Colonic mucosa (tissue), 4 donors: ENCODE results near the gene ABHD15. TPM values are rescaled to one million over a fixed set of nuclear protein-coding genes. Genes with fewer than 3 reads are reported as not detected.

Experiments used
- DNase-seq: peaks from one replicate; pipeline ENCODE4 v3.0.0-alpha.2; 2020
- H3K27ac ChIP-seq: fragments of 200-600 bp; one replicate; pipeline ENCODE4 v1.8.0; 2021
- H3K27me3 ChIP-seq: fragments of 200-600 bp; one replicate; pipeline ENCODE4 v1.8.0; 2021
- H3K36me3 ChIP-seq: fragments of 200-600 bp; one replicate; pipeline ENCODE4 v1.8.0; 2021
- H3K4me1 ChIP-seq: fragments of 200-600 bp; one replicate; pipeline ENCODE4 v1.8.0; 2021; ENCODE audit warnings: mild to moderate bottlenecking
- H3K4me3 ChIP-seq: fragments of 200-600 bp; one replicate; pipeline ENCODE4 v1.8.0; 2021
- H3K9ac ChIP-seq, 2 donors: one replicate each; pipeline ENCODE4 v1.7.0; 2013; ENCODE audit warnings: control low read depth in 2 of 2, low read depth in 2 of 2, low read length in 2 of 2
- H3K9me3 ChIP-seq: fragments of 200-600 bp; one replicate; pipeline ENCODE4 v1.8.0; 2021
- intact Hi-C: fragments of 100-400 bp; cut with DNase I; formaldehyde crosslinking; loops from one replicate; pipeline ENCODE4 v1.14.1; 2022
- total RNA-seq, 2 donors: library from RNA; stranded (reverse); fragmentation: NEBNext Ultra II Directional in 1 of 2; extraction: Animal tissue kit (Norgen Biotek cat#: 25700) in 1 of 2; gene quantifications; one replicate each; pipeline ENCODE4 v1.2.1, GENCODE V29; 2021
- TF ChIP-seq, protein P1 (sequence below): fragments of 200-600 bp; IDR thresholded peaks from one replicate; pipeline ENCODE4 v1.8.0; 2022; ENCODE audit warnings: antibody characterized with exemption, mild to moderate bottlenecking
- donor health status: healthy.
- donor health status: DM: no; HTN: no; CAD: no.
- donor health status: DM: no; HTN: no; CAD: no.

ABHD15 gene
- total RNA-seq, 2 donors from 2014 or later = 17.2 to 20.7 TPM

DNA sequence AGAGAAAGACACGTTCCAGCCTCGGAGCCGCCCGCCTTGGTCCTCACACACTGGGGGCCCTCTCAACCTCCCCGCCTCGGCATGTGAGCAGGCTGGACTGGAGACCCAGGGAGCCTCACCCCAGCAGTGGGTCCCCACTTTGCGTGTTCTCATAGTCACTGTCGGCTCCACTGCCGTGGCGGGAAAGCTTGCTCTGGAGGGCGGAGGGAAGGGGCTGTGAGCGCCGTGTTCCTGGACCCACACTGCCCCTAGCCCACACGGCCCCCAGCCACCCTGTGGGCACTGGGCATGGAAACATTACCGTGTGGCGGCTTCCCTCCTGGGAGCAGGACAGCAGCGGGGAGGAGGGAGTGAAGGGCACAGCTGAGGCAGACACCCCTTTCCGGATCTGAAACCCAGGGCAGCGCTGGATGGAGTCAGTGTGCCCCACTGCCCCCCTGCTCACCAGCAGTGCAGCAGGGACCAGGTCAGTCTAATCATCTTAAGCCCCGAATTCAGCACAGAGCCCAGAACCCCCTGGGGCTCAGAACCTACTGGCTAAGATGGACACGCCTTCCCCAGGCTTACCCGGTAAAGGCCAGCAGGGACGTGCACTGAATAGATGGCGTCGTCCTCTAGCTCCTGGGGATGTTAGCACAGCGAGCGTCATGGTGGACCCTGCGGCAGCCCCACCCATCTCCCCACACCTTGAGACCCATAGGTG, 8.8 kb upstream of the ABHD15 start:
- no peaks in the 10 kb centered on the region for H3K9me3 ChIP-seq
- H3K9ac ChIP-seq = no peak overlapping the region
- intact Hi-C loops = no loop called here
- TF ChIP-seq, protein P1, sequence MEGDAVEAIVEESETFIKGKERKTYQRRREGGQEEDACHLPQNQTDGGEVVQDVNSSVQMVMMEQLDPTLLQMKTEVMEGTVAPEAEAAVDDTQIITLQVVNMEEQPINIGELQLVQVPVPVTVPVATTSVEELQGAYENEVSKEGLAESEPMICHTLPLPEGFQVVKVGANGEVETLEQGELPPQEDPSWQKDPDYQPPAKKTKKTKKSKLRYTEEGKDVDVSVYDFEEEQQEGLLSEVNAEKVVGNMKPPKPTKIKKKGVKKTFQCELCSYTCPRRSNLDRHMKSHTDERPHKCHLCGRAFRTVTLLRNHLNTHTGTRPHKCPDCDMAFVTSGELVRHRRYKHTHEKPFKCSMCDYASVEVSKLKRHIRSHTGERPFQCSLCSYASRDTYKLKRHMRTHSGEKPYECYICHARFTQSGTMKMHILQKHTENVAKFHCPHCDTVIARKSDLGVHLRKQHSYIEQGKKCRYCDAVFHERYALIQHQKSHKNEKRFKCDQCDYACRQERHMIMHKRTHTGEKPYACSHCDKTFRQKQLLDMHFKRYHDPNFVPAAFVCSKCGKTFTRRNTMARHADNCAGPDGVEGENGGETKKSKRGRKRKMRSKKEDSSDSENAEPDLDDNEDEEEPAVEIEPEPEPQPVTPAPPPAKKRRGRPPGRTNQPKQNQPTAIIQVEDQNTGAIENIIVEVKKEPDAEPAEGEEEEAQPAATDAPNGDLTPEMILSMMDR = no peak
- peak; percentile 20 for DNase-seq
- no peak overlapping the region for H3K27ac ChIP-seq
- H3K4me3 ChIP-seq = no peak overlapping the region
- H3K4me1 ChIP-seq = peaks cover 4% of the 10 kb centered on the region
- H3K27me3 ChIP-seq = no peaks in the 10 kb centered on the region
- H3K36me3 ChIP-seq = peaks cover 6% of the 10 kb centered on the region

DNA sequence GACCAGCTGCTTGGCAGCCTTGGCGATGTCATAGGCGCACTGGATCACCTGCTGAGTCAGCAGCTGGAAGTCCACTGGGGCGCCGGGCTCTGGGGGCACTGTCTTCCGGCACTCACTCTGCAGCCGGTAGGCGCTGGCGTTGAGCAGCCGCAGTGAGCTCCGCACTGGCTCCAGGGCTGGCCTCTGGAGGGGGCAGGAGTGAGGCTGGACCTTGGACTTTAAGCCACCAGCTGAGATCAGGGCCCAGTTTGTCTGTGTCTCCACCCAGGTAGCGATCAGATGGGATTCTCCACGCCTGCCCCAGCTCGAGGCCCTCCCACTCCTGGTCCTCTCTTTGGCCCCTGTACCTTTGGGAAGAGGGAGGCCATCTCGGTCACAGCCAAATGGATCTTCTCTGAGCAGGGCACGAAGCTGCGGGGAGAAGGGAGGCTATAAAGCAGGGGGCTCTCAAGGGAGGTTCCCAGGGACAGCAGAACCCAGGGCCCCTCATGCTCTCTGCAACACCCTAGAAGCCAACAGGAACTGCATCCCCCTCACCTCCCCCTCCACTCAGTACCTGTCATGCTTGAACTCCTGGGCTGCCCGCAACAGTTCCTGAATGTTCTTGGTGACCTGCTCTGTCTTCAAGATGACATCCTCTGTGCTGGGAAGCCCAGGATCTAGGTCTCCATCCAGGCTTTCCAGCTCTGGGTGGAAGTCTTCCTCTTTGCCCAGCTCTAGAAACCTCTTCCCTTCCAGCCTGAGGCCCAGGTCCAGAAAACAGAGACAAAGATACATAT, 8.1 kb upstream of the ABHD15 start:
- H3K9me3 ChIP-seq = no peaks in the 10 kb centered on the region
- peaks cover 4% of the 10 kb centered on the region for H3K4me1 ChIP-seq
- intact Hi-C loops = no loop called here
- peak overlapping the region; percentile 57 for H3K27ac ChIP-seq
- TF ChIP-seq, protein P1 = no peak
- H3K27me3 ChIP-seq = no peaks in the 10 kb centered on the region
- H3K9ac ChIP-seq = peak overlapping the region in 1 of 2 donors; percentile 56
- no peak overlapping the region for H3K4me3 ChIP-seq
- H3K36me3 ChIP-seq = peaks cover 6% of the 10 kb centered on the region
- peak; percentile 84 for DNase-seq

DNA sequence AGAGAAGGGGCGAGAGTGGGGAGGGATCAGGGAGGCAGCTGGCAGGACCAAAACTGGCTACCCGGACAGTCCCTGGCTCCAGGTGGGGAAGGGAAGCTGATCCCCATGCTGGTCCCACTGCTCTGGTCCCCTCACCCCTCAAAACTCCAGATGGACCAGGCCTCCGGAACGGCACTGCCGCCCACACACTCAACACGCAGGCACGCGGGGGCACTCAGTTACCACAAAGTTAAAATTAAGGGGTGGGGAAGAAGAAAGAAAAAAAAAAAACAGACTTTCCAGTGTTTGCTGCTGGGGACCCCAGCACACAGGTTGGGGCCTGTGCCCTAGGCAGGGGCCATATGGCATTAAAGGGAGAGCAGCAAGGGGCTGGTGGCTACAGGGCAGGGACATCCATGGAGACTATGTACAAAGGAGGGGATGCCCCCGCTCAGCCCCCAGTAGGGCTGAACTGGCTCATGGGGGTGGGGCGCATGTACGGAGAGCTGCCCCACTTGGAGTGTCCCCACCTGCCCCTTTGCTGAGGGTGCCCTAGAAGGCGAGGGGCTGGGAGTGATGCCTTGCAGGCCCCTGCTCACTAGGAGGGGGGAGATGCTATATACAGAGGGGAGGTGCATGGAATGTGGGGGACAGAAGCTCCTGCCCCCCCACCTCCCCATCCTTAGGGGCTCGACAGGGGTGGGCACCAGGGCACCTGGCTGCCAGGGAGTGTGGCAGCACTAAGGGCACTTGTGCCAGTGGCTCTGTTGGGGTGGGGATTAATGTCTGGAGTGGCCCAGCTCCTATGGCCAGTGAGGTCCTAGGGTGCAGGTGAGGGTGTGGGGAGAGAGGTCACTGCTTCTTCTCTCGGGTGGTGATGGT, 7.3 kb upstream of the ABHD15 start:
- intact Hi-C loops = no loop called here
- Histone ChIP-seq H3K9ac (peak overlapping the region in 1 of 2 donors; percentile 56), H3K4me1 (peaks cover 4% of the 10 kb centered on the region), H3K9me3 (no peaks in the 10 kb centered on the region), H3K27ac (peak overlapping the region; percentile 57), H3K36me3 (peaks cover 6% of the 10 kb centered on the region), H3K4me3 (no peak overlapping the region), H3K27me3 (no peaks in the 10 kb centered on the region)
- peak; percentile 16 for DNase-seq
- TF ChIP-seq, protein P1 = no peak

DNA sequence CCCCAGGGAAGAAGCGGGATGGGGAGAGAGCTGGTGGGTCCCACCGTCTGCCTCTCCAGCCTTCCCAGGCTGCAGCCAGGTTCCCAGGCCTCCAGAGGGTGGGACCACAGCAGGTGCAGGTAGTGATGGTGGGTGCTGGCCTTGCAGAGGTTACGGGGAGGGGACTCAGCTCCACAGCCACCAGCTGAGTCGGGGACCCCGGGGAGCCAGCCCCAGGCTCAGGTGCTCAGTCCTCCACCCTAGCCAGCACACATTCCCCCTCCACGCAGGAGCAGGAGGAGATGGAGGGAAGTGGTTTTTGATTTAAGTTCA, 6.7 kb upstream of the ABHD15 start:
- Histone ChIP-seq H3K27me3 (no peaks in the 10 kb centered on the region), H3K27ac (no peak overlapping the region), H3K4me1 (peaks cover 4% of the 10 kb centered on the region), H3K9me3 (no peaks in the 10 kb centered on the region), H3K36me3 (peaks cover 6% of the 10 kb centered on the region), H3K4me3 (no peak overlapping the region), H3K9ac (peak overlapping the region in 1 of 2 donors; percentile 6)
- TF ChIP-seq, protein P1 = no peak
- intact Hi-C loops = no loop called here
- DNase-seq = no peak
